ENCODE results near the gene MYF5. TPM values are rescaled to one million over a fixed set of nuclear protein-coding genes. Genes with fewer than 3 reads are reported as not detected.

Gene MYF5
- total RNA-seq, result not detected in 2 replicates

DNA sequence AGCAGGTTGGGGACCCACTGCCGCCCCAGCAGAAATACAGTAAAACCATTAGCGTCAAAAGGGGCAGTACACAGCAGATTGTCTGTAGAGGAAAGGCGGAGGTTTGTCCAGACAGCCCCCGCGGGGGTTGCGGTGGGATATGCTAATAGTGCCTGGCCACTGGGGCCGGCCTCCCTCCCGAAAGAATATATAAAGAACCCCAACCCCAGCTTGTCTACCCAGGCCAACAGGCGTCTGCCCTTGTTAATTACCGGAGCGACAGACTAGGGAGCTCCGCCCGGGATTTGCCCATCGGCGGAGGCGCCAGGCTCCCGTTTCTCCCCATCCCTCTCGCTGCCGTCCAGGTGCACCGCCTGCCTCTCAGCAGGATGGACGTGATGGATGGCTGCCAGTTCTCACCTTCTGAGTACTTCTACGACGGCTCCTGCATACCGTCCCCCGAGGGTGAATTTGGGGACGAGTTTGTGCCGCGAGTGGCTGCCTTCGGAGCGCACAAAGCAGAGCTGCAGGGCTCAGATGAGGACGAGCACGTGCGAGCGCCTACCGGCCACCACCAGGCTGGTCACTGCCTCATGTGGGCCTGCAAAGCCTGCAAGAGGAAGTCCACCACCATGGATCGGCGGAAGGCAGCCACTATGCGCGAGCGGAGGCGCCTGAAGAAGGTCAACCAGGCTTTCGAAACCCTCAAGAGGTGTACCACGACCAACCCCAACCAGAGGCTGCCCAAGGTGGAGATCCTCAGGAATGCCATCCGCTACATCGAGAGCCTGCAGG, at the start of gene MYF5:
MYF5 (plus strand) TSS at position 217 of the 774 bp plus-strand sequence; CDS start at position 369, 152 bp downstream.

DNA sequence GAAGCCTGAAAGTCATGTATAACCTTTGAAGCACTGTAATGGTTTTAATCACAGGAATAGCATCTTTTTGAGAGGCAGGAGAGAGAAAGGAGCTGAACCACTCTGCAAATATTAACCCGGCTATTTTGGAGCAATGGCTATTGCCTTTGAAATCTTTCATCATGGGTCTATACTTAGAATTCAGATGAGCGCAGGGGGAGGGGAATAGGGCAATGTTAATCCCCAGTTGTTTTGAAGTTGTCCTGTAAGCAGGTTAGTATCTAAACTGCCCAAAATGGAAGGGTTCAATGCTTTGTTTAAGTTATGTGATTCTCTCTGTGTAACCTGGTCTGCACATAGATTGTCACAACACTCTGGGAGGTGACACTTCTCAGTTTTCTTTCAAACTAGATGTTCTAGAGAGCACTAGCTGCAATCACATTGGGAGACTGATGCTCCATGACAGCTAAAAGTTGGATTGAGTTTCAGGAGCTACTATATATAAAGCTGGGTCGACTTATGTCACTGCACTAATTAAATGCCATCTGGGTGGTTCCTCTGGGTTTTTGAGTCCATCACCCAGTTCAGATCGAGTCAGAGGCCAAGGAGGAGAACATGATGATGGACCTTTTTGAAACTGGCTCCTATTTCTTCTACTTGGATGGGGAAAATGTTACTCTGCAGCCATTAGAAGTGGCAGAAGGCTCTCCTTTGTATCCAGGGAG, 9.4 kb upstream of the MYF5 start, which contains the start of gene MYF6:
MYF6 (plus strand) TSS at position 509 of the 704 bp plus-strand sequence; CDS start at position 595, 86 bp downstream.

Other genes starting within 250 kb of the MYF5 start
- gene MYF6, start 9.3 kb upstream of the MYF5 start, total RNA-seq, result not detected in 2 replicates
- 0.09 and 0.22 TPM in 2 replicates for gene LIN7A, start 221.0 kb downstream of the MYF5 start, total RNA-seq